H9 (cell line): ENCODE data around the gene PGAP6. TPM values are rescaled to one million over a fixed set of nuclear protein-coding genes. Genes with fewer than 3 reads are reported as not detected.

Experiments
- DNase-seq: peaks from one replicate; pipeline ENCODE4 v3.0.0-alpha.2; 2017
- H2AFZ ChIP-seq: one replicate; pipeline ENCODE4 v1.6.1; 2013; ENCODE audit warnings: mild to moderate bottlenecking, low read length, control low read depth, moderate library complexity
- H2AK5ac ChIP-seq: 2 replicates; pipeline ENCODE4 v1.6.1; 2013; ENCODE audit warnings: low read length, control low read depth, mixed read lengths; ENCODE audit not compliant: insufficient read length
- H2BK120ac ChIP-seq: one replicate; pipeline ENCODE4 v1.6.1; 2013; ENCODE audit warnings: low read depth, mild to moderate bottlenecking, low read length, control low read depth, inconsistent platforms; ENCODE audit not compliant: poor library complexity, severe bottlenecking
- H2BK12ac ChIP-seq: 2 replicates; pipeline ENCODE4 v1.6.1; 2013; ENCODE audit warnings: low read length, control low read depth, mixed read lengths, low read depth; ENCODE audit not compliant: insufficient read length
- H2BK15ac ChIP-seq: 2 replicates; pipeline ENCODE4 v1.6.1; 2013; ENCODE audit warnings: low read depth, low read length, control low read depth
- H2BK20ac ChIP-seq: one replicate; pipeline ENCODE4 v1.6.1; 2013; ENCODE audit warnings: low read depth, mild to moderate bottlenecking, low read length, control low read depth, inconsistent platforms; ENCODE audit not compliant: poor library complexity, severe bottlenecking
- H2BK5ac ChIP-seq: 2 replicates; pipeline ENCODE4 v1.6.1; 2013; ENCODE audit warnings: low read length, control low read depth, mixed read lengths; ENCODE audit not compliant: insufficient read length
- H3K14ac ChIP-seq: 2 replicates; pipeline ENCODE4 v1.6.1; 2013; ENCODE audit warnings: low read length, control low read depth; ENCODE audit not compliant: insufficient read depth
- H3K18ac ChIP-seq: 2 replicates; pipeline ENCODE4 v1.6.1; 2013; ENCODE audit warnings: low read depth, mild to moderate bottlenecking, mixed read lengths, low read length, control low read depth; ENCODE audit not compliant: insufficient read length
- H3K23ac ChIP-seq: 2 replicates; pipeline ENCODE4 v1.6.1; 2013; ENCODE audit warnings: low read length, control low read depth, mixed read lengths, low read depth; ENCODE audit not compliant: insufficient read length
- H3K23me2 ChIP-seq: 2 replicates; pipeline ENCODE4 v1.6.1; 2013; ENCODE audit warnings: low read depth, mild to moderate bottlenecking, mixed read lengths, low read length, control low read depth; ENCODE audit not compliant: insufficient read length, poor library complexity, severe bottlenecking
- H3K27ac ChIP-seq: 2 replicates; pipeline ENCODE4 v1.5.1; 2013; ENCODE audit warnings: low read length, control low read depth, mixed read lengths, low read depth; ENCODE audit not compliant: insufficient read length
- H3K27me3 ChIP-seq: 2 replicates; pipeline ENCODE4 v1.6.1; 2013; ENCODE audit warnings: low read length, control low read depth, inconsistent platforms; ENCODE audit not compliant: insufficient read depth
- H3K4ac ChIP-seq: 2 replicates; pipeline ENCODE4 v1.6.1; 2013; ENCODE audit warnings: low read depth, mild to moderate bottlenecking, control low read depth, inconsistent platforms, low read length, moderate library complexity
- H3K4me1 ChIP-seq: 2 replicates; pipeline ENCODE4 v1.6.1; 2013; ENCODE audit warnings: low read length, control low read depth, inconsistent platforms; ENCODE audit not compliant: insufficient read depth
- H3K4me2 ChIP-seq: 2 replicates; pipeline ENCODE4 v1.6.1; 2013; ENCODE audit warnings: low read length, control low read depth, mixed read lengths; ENCODE audit not compliant: insufficient read length, insufficient read depth
- H3K56ac ChIP-seq: 2 replicates; pipeline ENCODE4 v1.6.1; 2013; ENCODE audit warnings: low read depth, mild to moderate bottlenecking, mixed read lengths, low read length, control low read depth; ENCODE audit not compliant: insufficient read length
- H3K79me1 ChIP-seq: 2 replicates; pipeline ENCODE4 v1.6.1; 2013; ENCODE audit warnings: low read depth, mild to moderate bottlenecking, moderate library complexity, low read length, control low read depth, inconsistent platforms; ENCODE audit not compliant: insufficient read depth, poor library complexity, severe bottlenecking
- H3K79me2 ChIP-seq: 2 replicates; pipeline ENCODE4 v1.6.1; 2013; ENCODE audit warnings: low read length, control low read depth, inconsistent platforms; ENCODE audit not compliant: insufficient read depth
- H3K9ac ChIP-seq: 2 replicates; pipeline ENCODE4 v1.6.1; 2013; ENCODE audit warnings: low read length, control low read depth, mixed read lengths; ENCODE audit not compliant: insufficient read length; ENCODE audit errors: extremely low read depth
- H3K9me3 ChIP-seq: one replicate; pipeline ENCODE4 v1.6.1; 2013; ENCODE audit warnings: low read depth, low read length, inconsistent platforms; ENCODE audit not compliant: control insufficient read depth
- H3T11ph ChIP-seq: one replicate; pipeline ENCODE4 v1.6.1; 2013; ENCODE audit warnings: mild to moderate bottlenecking, low read length, control low read depth, inconsistent platforms
- H4K20me1 ChIP-seq: one replicate; pipeline ENCODE4 v1.6.1; 2013; ENCODE audit not compliant: control insufficient read depth, insufficient read length, insufficient read depth
- H4K5ac ChIP-seq: 2 replicates; pipeline ENCODE4 v1.6.1; 2013; ENCODE audit warnings: low read depth, mild to moderate bottlenecking, mixed read lengths, low read length, control low read depth; ENCODE audit not compliant: insufficient read length
- H4K8ac ChIP-seq: replicated peaks from 2 replicates; pipeline ENCODE4 v1.6.1; 2013; ENCODE audit warnings: low read length, control low read depth, mixed read lengths, low read depth; ENCODE audit not compliant: insufficient read length
- H4K91ac ChIP-seq: 2 replicates; pipeline ENCODE4 v1.6.1; 2013; ENCODE audit warnings: low read depth, mild to moderate bottlenecking, moderate library complexity, mixed read lengths, low read length, control low read depth; ENCODE audit not compliant: insufficient read length
- H3K27ac Mint-ChIP-seq, 3 experiments: 2 replicates in 2 of 3; 3 replicates in 1 of 3; pipeline ENCODE4 v1.8.0; 2020 to 2021; ENCODE audit warnings: mixed read lengths in 3 of 3, mild to moderate bottlenecking in 1 of 3, moderate library complexity in 1 of 3
- H3K27me3 Mint-ChIP-seq: 2 replicates; pipeline ENCODE4 v1.8.0; 2021; ENCODE audit warnings: low read depth, mild to moderate bottlenecking, moderate library complexity, mixed read lengths
- H3K36me3 Mint-ChIP-seq, 3 experiments: 2 replicates in 2 of 3; 3 replicates in 1 of 3; pipeline ENCODE4 v1.8.0; 2020 to 2021; ENCODE audit warnings: low read depth in 3 of 3, mixed read lengths in 3 of 3; ENCODE audit not compliant: insufficient read depth in 1 of 3
- H3K4me1 Mint-ChIP-seq, 2 experiments: 2 replicates each; pipeline ENCODE4 v1.8.0; 2020; ENCODE audit warnings: mixed read lengths in 2 of 2
- H3K4me3 Mint-ChIP-seq, 2 experiments: 2 replicates in 1 of 2; 3 replicates in 1 of 2; pipeline ENCODE4 v1.8.0; 2020 to 2021; ENCODE audit warnings: mild to moderate bottlenecking in 2 of 2, mixed read lengths in 2 of 2, moderate library complexity in 1 of 2
- H3K9me3 Mint-ChIP-seq, 2 experiments: 2 replicates in 1 of 2; 3 replicates in 1 of 2; pipeline ENCODE4 v1.8.0; 2020; ENCODE audit warnings: mild to moderate bottlenecking in 2 of 2, mixed read lengths in 2 of 2, moderate library complexity in 1 of 2
- WGBS: extraction: QIAGEN DNeasy Blood & Tissue Kit; methylation state at CpG from one replicate; pipeline ENCODE4 v1.1.7; 2013; ENCODE audit warnings: missing lambda C conversion rate, low lambda C conversion rate, mixed read lengths; ENCODE audit not compliant: insufficient read length; ENCODE audit errors: extremely low coverage; 5-methylcytosine and 5-hydroxymethylcytosine counted together
- total RNA-seq: library from RNA; stranded (reverse); gene quantifications from 2 replicates; pipeline ENCODE4 v1.2.1, GENCODE V29; 2021
- TF ChIP-seq, protein P1 (sequence below): fragments of 200-600 bp; sonication (generic); conservative IDR thresholded peaks from 3 replicates; pipeline ENCODE4 v1.8.0; 2021; ENCODE audit warnings: antibody characterized with exemption, mild to moderate bottlenecking

Gene PGAP6
- total RNA-seq, 1 experiment from 2014 or later = 111 TPM

DNA sequence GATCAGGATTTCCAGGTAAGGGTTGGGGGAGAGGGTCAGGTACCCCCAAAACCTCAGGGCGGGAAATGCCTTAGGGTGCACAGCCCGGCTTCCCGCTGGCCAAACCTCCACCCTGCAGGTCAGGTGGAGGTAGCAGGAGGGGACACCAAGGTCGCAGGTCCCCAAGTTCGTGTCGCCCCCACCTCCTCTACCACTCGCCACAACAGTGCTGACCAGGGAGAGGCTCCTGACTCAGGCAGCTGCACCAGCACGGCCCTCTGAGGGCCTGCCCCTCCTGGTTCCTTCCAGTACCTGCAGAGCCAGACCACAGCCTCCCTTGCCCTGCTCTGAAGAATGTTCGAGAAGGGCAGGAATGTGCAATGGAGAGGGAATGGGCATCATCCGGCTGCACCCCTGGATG lies 15.3 kb downstream of the PGAP6 start:
- Histone ChIP-seq H4K8ac (no peak overlapping the region), H3K9me3 (no peaks in the 10 kb centered on the region), H3K56ac (no peak overlapping the region), H2BK120ac (no peak overlapping the region), H2AFZ (no peak overlapping the region), H3K79me2 (no peaks in the 10 kb centered on the region), H3K4me2 (no peak overlapping the region), H3K4ac (no peak overlapping the region), H3K23ac (no peak overlapping the region), H2AK5ac (no peak overlapping the region), H2BK5ac (no peak overlapping the region), H3K14ac (no peak overlapping the region), H3K18ac (no peak overlapping the region), H3K9ac (no peak overlapping the region), H2BK15ac (no peak overlapping the region), H3K4me1 (no peaks in the 10 kb centered on the region), H3K23me2 (no peaks in the 10 kb centered on the region), H4K5ac (no peak overlapping the region), H3K27me3 (no peaks in the 10 kb centered on the region), H3K27ac (no peak overlapping the region), H2BK12ac (no peak overlapping the region), H2BK20ac (no peak overlapping the region), H3K79me1 (no peaks in the 10 kb centered on the region), H4K20me1 (no peaks in the 10 kb centered on the region), H3T11ph (no peak overlapping the region), H4K91ac (no peak overlapping the region)
- peaks cover 9% of the 10 kb centered on the region for H3K27me3 Mint-ChIP-seq
- peaks cover 14 to 22% of the 10 kb centered on the region in 2 experiments for H3K4me1 Mint-ChIP-seq
- DNase-seq = no peak
- H3K4me3 Mint-ChIP-seq = no peak overlapping the region
- WGBS = no CpG with 5 or more reads among the region's 10 CpGs
- H3K9me3 Mint-ChIP-seq = no peaks in the 10 kb centered on the region
- TF ChIP-seq, protein P1, sequence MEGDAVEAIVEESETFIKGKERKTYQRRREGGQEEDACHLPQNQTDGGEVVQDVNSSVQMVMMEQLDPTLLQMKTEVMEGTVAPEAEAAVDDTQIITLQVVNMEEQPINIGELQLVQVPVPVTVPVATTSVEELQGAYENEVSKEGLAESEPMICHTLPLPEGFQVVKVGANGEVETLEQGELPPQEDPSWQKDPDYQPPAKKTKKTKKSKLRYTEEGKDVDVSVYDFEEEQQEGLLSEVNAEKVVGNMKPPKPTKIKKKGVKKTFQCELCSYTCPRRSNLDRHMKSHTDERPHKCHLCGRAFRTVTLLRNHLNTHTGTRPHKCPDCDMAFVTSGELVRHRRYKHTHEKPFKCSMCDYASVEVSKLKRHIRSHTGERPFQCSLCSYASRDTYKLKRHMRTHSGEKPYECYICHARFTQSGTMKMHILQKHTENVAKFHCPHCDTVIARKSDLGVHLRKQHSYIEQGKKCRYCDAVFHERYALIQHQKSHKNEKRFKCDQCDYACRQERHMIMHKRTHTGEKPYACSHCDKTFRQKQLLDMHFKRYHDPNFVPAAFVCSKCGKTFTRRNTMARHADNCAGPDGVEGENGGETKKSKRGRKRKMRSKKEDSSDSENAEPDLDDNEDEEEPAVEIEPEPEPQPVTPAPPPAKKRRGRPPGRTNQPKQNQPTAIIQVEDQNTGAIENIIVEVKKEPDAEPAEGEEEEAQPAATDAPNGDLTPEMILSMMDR = no peak
- H3K36me3 Mint-ChIP-seq = peaks cover 3 to 32% (median 29%) of the 10 kb centered on the region in 3 experiments; a peak in 6 of 7 replicates
- H3K27ac Mint-ChIP-seq = no peak overlapping the region
